GM13977 (cell line): ENCODE results near the gene SLC27A5.
"Not testable (repeated sequence)": the region's sequence is repeated elsewhere in the genome, so short reads cannot be mapped to it uniquely, and the experiment has no call there.

Experiments used
- DNase-seq: peaks from one replicate; pipeline ENCODE4 v3.0.0; 2012; ENCODE audit warnings: low spot score
- in situ Hi-C: fragments of 300-500 bp; cut with MboI; formaldehyde crosslinking; loops from one replicate; pipeline ENCODE4 v1.12.0; 2022; ENCODE audit warnings: low sequenced_read_pairs, low pct_unique_long_range_greater_than_20kb, mixed read lengths, inconsistent platforms; ENCODE audit not compliant: unreplicated experiment
- TF ChIP-seq, protein P1 (sequence below): IDR thresholded peaks from 2 replicates; pipeline ENCODE4 v1.5.1; 2012; ENCODE audit warnings: mild to moderate bottlenecking, control low read depth; ENCODE audit not compliant: insufficient read depth; ENCODE audit errors: extremely low read depth, missing control alignments

SLC27A5 gene

DNA sequence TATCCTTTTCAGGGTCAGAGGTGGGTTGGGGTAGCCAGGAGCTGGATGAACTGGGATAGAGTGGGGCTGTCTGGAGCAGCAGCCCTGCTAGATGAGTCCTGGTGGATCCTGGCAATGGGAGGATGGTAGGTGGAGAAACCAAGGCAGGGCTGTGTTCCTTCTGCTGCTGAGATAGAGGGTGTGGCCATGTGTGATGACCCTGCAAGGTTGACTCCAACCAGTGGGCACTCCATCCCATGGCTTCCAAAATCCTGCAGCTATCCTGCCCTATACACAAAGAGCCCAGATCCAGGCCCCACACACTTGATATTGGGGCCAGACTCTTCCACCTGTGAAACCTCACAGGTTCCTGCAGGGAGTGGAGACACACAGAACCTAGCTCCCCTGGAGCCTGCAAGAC is 38.0 kb downstream of the SLC27A5 start:
- in situ Hi-C loops: no loop called here

DNA sequence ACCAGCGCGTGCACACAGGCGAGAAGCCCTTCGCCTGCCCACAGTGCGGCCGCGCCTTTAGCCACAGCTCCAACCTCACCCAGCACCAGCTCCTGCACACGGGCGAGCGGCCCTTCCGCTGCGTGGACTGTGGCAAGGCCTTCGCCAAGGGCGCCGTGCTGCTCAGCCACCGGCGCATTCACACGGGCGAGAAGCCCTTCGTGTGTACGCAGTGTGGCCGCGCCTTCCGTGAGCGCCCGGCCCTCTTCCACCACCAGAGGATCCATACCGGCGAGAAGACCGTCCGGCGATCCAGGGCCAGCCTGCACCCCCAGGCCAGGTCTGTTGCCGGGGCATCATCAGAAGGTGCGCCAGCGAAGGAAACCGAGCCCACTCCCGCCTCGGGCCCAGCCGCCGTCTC is 40.1 kb downstream of the SLC27A5 start:
- in situ Hi-C loops: no loop called here
- no peak for DNase-seq
- TF ChIP-seq, protein P1, sequence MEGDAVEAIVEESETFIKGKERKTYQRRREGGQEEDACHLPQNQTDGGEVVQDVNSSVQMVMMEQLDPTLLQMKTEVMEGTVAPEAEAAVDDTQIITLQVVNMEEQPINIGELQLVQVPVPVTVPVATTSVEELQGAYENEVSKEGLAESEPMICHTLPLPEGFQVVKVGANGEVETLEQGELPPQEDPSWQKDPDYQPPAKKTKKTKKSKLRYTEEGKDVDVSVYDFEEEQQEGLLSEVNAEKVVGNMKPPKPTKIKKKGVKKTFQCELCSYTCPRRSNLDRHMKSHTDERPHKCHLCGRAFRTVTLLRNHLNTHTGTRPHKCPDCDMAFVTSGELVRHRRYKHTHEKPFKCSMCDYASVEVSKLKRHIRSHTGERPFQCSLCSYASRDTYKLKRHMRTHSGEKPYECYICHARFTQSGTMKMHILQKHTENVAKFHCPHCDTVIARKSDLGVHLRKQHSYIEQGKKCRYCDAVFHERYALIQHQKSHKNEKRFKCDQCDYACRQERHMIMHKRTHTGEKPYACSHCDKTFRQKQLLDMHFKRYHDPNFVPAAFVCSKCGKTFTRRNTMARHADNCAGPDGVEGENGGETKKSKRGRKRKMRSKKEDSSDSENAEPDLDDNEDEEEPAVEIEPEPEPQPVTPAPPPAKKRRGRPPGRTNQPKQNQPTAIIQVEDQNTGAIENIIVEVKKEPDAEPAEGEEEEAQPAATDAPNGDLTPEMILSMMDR: no peak

More for the DNA sequence above, 38.0 kb downstream of the SLC27A5 start:
- no peak for DNase-seq
- TF ChIP-seq, protein P1: no peak

DNA sequence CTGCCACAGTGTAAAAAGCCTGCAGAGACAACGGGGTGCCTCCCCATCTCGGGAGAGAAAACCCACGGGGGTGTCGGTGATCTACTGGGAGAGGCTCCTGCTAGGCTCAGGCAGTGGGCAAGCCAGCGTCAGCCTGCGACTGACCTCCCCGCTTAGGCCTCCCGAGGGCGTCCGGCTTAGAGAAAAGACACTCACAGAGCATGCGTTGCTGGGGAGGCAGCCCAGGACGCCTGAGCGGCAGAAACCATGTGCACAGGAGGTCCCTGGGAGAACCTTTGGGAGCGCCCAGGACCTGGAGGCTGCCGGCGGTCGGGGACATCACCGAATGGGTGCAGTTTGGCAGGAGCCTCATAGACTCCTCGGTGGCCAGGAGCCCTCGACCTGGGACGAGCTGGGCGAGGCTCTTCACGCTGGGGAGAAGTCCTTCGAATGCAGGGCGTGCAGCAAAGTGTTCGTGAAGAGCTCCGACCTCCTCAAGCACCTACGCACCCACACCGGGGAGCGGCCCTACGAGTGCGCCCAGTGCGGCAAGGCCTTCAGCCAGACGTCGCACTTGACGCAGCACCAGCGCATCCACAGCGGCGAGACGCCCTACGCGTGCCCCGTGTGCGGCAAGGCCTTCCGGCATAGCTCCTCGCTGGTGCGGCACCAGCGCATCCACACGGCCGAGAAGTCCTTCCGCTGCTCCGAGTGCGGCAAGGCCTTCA is 40.8 kb downstream of the SLC27A5 start:
- DNase-seq, in situ Hi-C loops: not testable (repeated sequence)

DNA sequence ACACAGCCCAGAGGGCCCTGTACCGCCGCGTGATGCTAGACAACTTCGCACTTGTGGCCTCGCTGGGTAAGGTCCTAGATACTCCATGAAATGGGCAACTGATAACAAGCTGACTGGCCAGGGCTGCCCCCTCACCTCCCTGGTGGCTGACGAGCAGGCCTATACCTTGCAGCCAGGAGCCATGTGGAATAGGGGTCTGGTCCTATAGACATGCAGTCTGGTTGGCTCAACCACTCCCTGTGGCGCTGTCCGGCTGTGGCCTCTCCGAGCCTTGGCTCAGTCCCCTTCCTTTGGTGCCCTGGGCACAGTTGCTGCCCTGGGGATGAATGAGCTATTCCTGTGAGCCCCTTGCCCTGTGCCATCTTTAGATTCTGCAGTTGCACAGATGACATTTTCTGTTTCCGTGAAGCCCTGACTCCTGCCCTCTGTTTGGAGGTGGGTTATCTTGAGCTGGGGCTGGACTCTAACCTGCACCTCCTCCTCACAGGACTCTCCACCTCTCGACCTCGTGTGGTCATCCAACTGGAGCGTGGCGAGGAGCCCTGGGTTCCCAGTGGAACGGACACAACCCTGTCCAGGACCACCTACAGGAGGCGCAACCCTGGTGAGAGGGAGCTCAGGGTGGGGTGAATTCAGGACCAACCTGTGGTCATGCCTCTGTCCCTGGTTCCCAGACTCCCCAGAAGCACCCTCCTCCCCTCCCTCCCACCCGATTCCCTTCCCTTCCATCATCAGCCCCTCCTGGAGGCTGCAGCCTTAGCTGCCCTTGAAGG is 42.4 kb downstream of the SLC27A5 start:
- TF ChIP-seq, protein P1: no peak
- in situ Hi-C loops: no loop called here
- DNase-seq: no peak

DNA sequence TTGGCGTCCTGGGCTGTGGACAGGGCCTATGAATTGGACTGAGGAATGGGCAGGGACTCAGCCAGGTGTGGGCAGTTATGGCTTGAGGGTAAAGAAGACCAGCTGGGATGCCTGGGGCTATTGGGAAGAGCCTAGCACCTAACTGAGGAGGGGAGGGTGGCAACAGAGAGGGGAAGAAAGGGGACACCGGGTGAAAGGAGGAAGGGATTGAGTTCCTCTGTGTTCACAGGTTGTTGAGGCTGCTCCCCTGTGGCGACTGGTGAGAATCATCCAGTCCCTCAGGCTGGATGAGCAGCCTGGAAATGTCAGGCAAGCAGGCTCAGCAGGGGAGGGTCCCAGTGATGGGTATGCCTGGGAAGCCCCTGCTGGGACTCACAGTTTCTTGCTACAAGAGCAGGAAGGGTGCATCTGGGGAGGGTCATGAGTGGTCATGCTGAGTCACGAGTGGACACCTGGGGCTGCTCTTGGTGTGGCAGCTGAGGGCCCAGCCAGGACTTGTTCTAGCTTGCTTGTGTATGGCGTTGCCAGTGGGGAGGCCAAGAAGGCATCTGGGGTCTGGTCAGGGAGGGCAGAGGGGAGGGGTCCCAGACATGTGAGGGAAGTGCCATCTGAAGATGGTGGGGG is 43.5 kb downstream of the SLC27A5 start:
- TF ChIP-seq, protein P1: no peak
- DNase-seq: no peak
- in situ Hi-C loops: no loop called here

DNA sequence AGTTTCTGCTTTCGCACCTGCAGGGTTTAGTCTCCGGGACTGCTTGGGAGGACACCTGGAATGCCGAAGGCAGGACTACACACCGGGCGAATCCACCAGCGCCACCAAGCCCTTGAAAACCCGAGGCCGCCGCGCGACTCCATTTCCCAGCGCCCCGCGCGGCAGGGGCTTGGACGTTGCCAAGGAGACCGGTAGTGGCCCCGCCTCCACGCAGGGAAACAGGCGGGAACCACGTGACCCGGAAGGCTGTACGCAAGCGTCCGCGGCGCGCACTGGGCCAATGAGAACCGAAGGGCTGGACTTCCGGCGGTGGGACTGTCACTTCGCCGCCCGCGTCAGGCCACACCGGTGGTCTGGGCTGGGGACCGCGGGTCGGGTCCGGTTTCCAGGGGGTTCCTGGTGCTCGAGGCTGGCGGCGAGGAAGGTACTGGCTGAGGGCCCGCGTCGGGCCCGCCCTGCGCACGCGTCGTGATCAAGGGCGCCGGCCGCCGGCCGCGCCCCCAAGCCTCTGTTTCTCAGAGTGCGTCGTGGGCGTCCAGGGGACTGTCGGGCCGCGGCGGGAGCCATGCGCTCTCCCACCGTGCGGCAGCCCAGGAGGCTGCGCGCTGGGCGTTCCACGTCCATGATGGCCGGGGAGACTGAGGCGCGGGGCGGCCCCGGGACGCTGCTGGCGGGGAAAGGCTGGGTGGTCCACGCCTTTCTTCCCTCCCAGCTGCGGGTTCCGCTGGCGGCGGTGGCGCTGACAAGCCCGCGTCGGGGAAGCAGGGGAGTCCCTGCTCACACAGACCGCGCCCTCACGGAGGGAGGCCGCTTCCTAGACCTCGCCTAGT is 44.8 kb downstream of the SLC27A5 start, which contains the start of gene ZNF324:
Gene ZNF324 (plus strand): TSS at position 321 of the 830 bp plus-strand sequence. CDS start 2,106 bp downstream, outside the sequence.
- in situ Hi-C loops: no loop called here
- TF ChIP-seq, protein P1: no peak
- DNase-seq: peak; percentile 99
